KOPT-K1 (cell line): ENCODE results near the gene ZNF561.
A peak's percentile ranks its signal among the peaks of the same experiment; 100 is the strongest.
"Not testable (repeated sequence)": the region's sequence is repeated elsewhere in the genome, so short reads cannot be mapped to it uniquely, and the experiment has no call there.

Experiments used
- H3K27ac ChIP-seq: fragments of 200-600 bp; sonication (generic); 2 replicates; pipeline ENCODE4 v1.5.1; 2016; ENCODE audit warnings: antibody characterized with exemption, mild to moderate bottlenecking, low read depth, low read length; ENCODE audit not compliant: poor library complexity, severe bottlenecking
- H3K36me3 ChIP-seq: fragments of 200-600 bp; sonication (generic); 2 replicates; pipeline ENCODE4 v1.5.1; 2017; ENCODE audit warnings: antibody characterized with exemption, mild to moderate bottlenecking, low read length, moderate library complexity; ENCODE audit not compliant: insufficient read depth
- H3K9me3 ChIP-seq: fragments of 200-600 bp; sonication (generic); 2 replicates; pipeline ENCODE4 v1.5.1; 2017; ENCODE audit warnings: antibody characterized with exemption, low read length, mild to moderate bottlenecking; ENCODE audit not compliant: insufficient read depth, poor library complexity, severe bottlenecking

The ZNF561 gene

DNA sequence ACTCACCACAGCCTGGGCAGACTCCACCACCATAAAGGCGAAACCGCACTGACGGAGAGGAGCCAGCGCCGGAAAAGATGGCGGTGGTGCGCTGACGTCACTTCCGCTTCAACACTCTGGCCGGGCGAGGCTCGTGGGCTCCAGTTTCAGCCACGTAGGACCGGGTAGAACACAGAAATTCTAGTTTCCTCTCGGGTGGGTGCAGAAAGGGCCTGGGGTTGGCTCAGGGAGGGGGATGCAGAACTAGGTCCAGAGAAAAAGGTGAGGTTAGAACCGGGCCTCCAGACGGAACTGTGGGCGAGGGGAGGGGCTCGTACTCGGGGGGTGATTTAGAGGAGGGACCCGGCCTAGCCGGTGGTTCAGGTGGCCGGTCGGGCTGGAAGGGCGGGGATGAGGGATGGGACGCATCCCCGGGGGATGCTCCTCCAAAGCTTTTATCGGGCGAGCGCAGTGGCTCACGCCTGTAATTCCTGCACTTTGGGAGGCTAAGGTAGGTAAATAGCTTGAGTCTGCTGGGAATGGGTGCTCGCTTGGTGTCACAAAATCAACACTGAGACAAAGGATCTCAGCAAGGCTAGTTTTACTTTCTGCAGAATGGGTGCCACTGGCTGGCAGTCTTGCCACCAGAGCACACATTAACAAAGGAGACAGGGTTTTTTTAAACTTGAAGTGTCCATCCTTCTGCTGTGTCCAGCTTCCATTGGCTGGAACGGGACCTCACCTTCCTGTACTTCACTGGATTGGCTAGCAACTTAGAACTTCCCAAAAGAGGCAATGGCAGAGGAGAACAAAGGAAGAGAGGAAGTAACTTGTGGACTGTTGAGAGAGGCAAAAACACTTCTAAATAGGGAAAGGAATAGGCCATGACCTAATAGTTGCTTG lies at the start of gene ZNF561:
TSS of gene ZNF561 (minus strand) at position 77 of the 882 bp plus-strand sequence. CDS start 1,776 bp downstream, outside the sequence.
- peak within 1 kb of the TSS; percentile 93 for H3K27ac ChIP-seq
- H3K9me3 ChIP-seq = no peaks in the 10 kb centered on the region
- peaks cover 24% of the 10 kb centered on the region for H3K36me3 ChIP-seq

DNA sequence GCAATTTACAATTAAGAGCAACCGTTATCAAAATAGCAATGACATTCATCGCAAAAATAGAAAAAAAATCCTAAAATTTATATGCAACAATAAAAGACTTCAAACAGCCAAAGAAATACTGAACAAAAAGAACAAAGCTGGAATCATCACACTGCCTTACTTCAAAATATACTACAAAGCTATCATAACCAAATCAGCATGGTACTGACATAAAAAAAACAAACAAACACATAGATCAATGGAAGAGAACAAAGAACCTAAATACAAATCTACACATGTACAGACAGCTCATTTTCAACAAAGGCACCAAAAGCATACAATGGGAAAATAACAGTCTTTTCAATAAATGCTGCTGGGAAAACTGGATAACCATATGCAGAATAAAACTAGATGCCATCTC lies 47.5 kb upstream of the ZNF561 start:
- Histone ChIP-seq H3K27ac (no peak overlapping the region), H3K9me3 (peaks cover 69% of the 10 kb centered on the region), H3K36me3 (peaks cover 52% of the 10 kb centered on the region)

DNA sequence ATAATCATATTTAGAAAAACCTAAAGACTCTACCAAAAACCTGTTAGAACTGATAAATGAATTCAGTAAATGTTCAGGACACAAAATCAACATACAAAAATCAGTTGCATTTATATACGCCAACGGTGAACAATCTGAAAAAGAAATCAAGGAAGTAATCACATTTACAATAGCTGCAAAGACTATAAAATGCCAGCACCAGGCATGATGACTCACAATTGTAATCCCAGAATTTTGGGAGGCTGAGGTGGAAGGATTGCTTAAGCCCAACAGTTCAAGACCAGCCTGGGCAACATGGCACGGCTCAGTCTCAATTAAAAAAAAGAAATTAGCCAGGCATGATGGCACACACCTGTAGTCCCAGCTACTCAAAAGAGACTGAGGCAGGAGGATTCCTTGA lies 46.9 kb upstream of the ZNF561 start:
- H3K36me3 ChIP-seq = peaks cover 45% of the 10 kb centered on the region
- no peak overlapping the region for H3K27ac ChIP-seq
- peaks cover 62% of the 10 kb centered on the region for H3K9me3 ChIP-seq

DNA sequence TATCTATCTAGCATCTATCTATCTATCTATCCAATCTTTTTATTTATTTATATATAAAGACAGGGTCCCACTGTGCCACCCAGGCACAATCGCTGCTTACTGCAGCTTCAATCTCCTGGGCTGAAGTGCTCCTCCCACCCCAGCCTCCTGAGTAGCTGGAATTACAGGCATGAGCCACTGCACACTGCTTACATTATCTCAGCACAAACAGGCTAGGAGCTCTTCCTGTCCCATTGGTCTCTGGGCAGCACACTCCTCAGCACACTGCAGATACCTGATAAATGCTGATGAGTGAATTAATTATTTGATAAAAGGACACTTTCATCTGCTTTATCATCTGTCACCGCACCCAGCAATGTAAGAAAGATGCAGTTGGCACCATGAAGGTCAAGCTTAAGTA lies 37.7 kb upstream of the ZNF561 start:
- H3K36me3 ChIP-seq = peaks cover 56% of the 10 kb centered on the region
- no peak overlapping the region for H3K27ac ChIP-seq
- H3K9me3 ChIP-seq = peaks cover 28% of the 10 kb centered on the region

DNA sequence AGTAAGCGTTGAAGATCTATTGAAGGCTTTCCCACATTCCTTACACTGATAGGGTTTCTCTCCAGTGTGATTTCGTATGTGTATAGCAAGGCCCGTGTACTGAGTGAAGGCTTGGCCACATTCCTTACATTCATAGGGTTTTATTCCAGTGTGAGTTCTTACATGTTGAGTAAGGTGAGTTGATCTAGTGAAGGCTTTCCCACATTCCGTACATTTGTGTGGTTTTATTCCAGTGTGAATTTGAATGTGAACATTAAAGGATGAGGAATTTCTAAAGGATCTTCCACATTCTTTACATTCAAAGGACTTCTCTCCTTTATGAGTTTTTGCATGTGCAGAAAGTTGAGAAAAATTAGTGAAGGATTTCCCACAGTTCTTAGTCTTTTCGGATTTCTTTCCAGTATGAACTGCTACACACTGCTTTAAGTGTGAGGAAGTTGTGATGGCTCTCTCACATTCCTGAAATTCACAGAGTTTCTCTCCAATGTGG lies 32.1 kb upstream of the ZNF561 start:
- H3K27ac ChIP-seq = not testable (repeated sequence)
- peaks cover 94% of the 10 kb centered on the region for H3K36me3 ChIP-seq
- H3K9me3 ChIP-seq = peaks cover 57% of the 10 kb centered on the region

DNA sequence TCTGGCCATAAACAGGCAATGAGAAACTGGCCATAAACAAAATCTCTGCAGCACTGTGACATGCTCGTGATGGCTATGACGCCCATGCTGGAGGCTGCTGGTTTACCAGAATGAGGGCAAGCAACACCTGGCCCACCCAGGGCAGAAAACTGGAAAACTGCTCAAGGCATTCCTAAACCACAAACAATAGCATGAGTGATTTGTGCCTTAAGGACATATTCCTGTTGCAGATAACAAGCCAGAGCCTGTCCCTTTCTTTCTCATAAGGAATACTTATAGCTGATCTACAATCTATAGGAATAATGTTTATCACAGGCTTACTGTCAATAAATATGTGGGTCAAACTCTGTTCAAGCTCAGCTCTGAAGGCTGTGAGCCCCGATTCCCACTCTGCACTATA lies 30.4 kb upstream of the ZNF561 start:
- peaks cover 86% of the 10 kb centered on the region for H3K36me3 ChIP-seq
- peaks cover 52% of the 10 kb centered on the region for H3K9me3 ChIP-seq
- H3K27ac ChIP-seq = not testable (repeated sequence)

DNA sequence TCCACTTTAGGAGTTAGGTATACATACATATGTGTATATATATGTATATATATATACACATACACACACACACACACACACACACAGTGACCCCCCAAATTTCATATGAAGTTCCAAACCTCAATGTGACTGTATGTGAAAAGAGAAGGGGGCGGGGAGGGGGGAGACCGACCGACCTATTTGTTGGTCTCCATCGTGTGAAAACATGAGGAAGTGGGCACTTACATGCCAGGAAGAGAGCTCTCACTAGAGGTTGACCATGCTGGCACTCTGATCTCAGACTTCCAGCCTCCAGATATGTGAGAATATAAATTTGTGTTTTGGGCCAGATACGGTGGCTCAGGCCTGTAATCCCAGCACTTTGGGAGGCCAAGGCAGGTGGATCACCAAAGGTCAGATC lies 29.3 kb upstream of the ZNF561 start:
- H3K9me3 ChIP-seq = peaks cover 45% of the 10 kb centered on the region

DNA sequence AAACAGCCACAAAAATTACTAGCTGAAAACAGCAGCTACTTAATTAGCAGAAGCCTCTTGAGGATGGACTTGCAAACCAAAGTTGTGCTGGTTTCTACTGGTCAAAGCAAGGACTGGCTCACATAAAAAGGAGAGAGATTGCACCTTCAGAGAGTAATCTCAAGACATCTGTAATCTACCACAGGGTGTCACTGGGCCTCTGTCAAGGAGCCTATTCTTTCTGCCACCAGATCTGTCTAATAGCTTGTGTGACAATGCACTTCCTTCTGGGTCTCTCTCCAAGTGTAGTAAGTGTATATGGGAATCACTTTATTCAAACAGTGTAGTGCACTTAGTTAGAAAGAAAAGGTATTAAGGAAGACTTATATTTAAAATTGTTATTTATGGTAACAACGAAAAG lies 24.4 kb upstream of the ZNF561 start:
- Histone ChIP-seq H3K36me3 (peaks cover 43% of the 10 kb centered on the region), H3K9me3 (peaks cover 13% of the 10 kb centered on the region), H3K27ac (no peak overlapping the region)

More for the DNA sequence above, 29.3 kb upstream of the ZNF561 start:
- H3K36me3 ChIP-seq = peaks cover 77% of the 10 kb centered on the region
- H3K27ac ChIP-seq = no peak overlapping the region

DNA sequence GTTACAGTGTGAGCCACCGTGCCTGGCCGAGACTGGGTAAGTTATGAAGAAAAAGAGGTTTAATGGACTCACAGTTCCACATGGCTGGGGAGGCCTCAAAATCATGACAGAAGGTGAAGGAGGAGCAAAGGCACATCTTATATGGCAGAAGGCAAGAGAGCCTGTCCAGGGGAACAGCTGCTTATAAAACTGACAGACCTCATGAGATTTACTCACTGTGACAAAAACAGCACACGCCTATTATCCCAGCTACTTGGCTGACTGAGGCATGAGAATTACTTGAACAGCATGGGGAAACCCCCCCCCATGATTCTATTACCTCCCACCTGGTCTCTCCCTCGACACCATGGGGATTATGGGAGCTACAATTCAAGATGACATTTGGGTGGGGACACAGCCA lies 23.4 kb upstream of the ZNF561 start:
- Histone ChIP-seq H3K36me3 (peaks cover 36% of the 10 kb centered on the region), H3K9me3 (peaks cover 13% of the 10 kb centered on the region)

DNA sequence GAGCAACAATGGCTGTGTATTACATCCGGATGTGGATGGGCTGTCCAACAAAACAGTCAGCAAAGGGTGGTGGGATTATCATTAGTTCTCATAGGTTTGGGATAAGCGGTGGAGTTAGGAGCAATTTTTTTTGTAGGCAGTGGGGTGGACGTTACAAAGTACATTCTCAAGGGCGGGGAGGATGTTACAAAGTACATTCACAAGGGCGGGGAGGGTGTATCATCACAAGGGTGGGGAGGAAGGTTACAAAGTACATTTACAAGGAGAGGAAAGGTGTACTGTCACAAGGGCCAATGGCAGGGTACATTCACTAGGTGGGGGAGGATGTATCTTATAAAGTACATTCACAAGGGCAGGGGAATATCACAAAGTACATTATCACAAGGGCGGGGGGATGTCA lies 20.8 kb upstream of the ZNF561 start:
- H3K27ac ChIP-seq = no peak overlapping the region
- peaks cover 17% of the 10 kb centered on the region; the same call in 1 of the 2 replicates for H3K36me3 ChIP-seq
- H3K9me3 ChIP-seq = peaks cover 13% of the 10 kb centered on the region

More for the DNA sequence above, 23.4 kb upstream of the ZNF561 start:
- H3K27ac ChIP-seq = no peak overlapping the region

DNA sequence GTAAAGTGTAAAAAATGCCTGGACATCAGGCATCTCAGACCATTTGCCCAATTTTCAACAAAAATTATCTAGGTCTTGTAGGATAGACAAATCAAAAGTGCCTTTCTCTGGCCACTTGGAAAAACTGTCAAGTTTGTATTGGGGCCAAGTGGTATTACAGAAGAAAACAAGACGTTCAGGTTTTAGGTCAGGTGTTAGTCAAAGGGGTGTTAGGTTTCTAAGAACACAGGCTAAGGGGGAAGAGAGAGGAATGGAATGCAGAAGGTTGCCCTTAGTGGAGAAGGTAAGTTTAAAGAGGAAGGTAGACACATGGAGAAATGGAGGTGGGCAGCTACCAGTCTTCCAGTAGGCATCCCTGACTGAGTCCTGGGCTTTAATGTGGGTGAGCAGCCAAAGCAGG lies 19.9 kb upstream of the ZNF561 start:
- Histone ChIP-seq H3K27ac (no peak overlapping the region), H3K36me3 (peaks cover 17% of the 10 kb centered on the region; the same call in 1 of the 2 replicates), H3K9me3 (peaks cover 19% of the 10 kb centered on the region)

DNA sequence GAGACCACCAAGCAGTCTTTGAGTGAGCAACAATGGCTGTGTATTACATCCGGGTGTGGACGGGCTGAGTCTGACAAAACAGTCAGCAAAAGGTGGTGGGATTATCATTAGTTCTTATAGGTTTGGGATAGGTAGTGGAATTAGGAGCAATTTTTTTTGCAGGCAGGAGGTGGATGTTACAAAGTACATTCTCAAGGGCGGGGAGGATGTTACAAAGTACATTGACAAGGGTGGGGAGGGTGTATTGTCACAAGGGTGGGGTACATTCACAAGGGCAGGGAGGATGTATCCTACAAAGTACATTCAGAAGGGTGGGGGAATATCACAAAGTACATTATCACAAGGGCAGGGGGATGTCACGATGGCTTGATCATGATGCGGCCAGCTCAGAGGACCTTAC lies 15.0 kb upstream of the ZNF561 start:
- Histone ChIP-seq H3K27ac (no peak overlapping the region), H3K36me3 (peaks cover 7% of the 10 kb centered on the region; the same call in 1 of the 2 replicates), H3K9me3 (peaks cover 10% of the 10 kb centered on the region)

DNA sequence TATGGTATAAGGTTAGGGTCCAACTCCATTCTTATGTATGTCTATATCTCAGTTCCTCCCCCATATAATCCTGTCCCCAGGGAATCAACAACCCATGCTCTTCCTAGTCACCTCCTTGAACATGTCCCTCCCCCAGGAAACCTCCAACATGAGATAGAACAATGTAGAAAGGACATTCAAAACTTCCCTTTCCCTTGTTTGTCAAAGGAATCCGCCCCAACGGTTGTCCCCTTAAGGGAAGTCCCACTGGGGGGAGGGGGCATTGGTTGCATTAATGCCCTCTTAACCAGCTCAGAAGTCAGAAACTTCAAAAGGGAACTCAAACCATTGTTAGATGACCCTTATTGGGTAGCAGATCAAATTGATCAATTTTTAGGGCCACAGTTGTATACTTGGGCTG lies 6.8 kb upstream of the ZNF561 start:
- no peaks in the 10 kb centered on the region for H3K36me3 ChIP-seq
- no peak overlapping the region for H3K27ac ChIP-seq
- H3K9me3 ChIP-seq = no peaks in the 10 kb centered on the region

DNA sequence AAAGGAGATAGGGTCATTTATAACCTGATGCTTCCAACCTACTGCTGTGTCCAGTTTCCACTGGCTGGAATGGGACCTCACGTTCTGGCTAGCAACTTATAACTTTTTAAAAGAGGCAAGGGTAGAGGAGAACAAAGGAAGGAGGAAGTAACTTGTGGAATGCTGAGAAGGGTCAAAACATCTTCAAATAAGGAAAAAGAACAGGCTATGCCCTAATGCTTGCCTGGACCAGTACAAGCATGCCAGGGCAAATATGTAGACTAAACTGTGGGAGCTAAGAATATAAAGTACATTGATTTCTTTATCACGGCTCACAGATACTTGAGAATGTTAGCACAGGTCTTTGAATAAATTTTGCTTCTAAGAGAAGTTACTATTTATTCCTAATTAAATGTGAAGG lies 1.5 kb upstream of the ZNF561 start:
- Histone ChIP-seq H3K9me3 (no peaks in the 10 kb centered on the region), H3K27ac (no peak overlapping the region), H3K36me3 (peaks cover 15% of the 10 kb centered on the region)

DNA sequence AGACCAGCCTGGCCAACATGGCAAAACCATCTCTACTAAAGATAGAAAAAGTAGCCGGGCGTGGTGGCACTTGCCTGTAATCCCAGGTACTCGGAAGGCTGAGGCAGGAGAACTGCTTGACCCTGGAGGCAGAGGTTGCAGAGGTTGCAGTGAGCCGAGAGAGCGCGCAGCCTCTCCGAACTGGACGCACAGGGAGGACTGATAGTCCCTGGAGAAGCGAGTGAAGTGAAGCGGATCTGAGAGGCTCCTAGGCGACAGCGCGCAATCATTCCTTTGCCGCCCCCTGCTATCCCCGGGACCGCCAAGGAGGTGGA lies 233 bp downstream of the ZNF561 start:
- H3K9me3 ChIP-seq = no peaks in the 10 kb centered on the region
- peaks cover 30% of the 10 kb centered on the region for H3K36me3 ChIP-seq
- H3K27ac ChIP-seq = peak overlapping the region; percentile 93

DNA sequence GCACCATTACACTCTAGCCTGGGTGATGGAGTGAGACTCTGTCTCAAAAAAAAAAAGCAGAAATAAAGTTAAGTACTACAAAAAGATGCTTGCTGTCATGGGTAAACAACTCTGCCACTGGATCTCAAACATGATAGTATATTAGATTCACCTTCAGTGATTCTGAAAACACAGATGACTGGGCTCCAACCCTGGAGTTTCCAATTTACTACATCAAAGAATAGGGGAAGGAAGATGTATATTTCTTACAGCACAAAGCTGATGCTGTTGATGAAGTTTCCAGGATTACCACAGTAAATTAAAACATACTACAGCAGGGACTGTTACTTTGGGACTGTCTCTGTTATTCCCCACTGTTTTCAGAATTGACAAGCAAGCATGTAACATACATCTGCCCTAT lies 5.2 kb downstream of the ZNF561 start:
- Histone ChIP-seq H3K36me3 (peaks cover 80% of the 10 kb centered on the region), H3K27ac (no peak overlapping the region), H3K9me3 (peaks cover 31% of the 10 kb centered on the region)
